DMS 273 treated with DMSO at 0.1 percent for 48 hours (cell line): ENCODE measurements around the gene FST.

Experiments
- DNase-seq: peaks from one replicate; lab custom pipeline; 2025; lab: John Stamatoyannopoulos, UW

Gene FST

GRCh38 chr5:53480416-53481158 lies at the start of gene FST:
Gene FST (plus strand): TSS chr5:53480629. CDS start chr5:53480792, 163 bp downstream.
- DNase-seq = no peak

- DNase-seq = no peak
Observed at GRCh38 chr5:53431665-53432064, 48.8 kb upstream of the FST start.

- no peak for DNase-seq
Observed at GRCh38 chr5:53433026-53433425, 47.4 kb upstream of the FST start.

GRCh38 chr5:53434541-53434940 lies 45.9 kb upstream of the FST start:
- DNase-seq = no peak

DNA sequence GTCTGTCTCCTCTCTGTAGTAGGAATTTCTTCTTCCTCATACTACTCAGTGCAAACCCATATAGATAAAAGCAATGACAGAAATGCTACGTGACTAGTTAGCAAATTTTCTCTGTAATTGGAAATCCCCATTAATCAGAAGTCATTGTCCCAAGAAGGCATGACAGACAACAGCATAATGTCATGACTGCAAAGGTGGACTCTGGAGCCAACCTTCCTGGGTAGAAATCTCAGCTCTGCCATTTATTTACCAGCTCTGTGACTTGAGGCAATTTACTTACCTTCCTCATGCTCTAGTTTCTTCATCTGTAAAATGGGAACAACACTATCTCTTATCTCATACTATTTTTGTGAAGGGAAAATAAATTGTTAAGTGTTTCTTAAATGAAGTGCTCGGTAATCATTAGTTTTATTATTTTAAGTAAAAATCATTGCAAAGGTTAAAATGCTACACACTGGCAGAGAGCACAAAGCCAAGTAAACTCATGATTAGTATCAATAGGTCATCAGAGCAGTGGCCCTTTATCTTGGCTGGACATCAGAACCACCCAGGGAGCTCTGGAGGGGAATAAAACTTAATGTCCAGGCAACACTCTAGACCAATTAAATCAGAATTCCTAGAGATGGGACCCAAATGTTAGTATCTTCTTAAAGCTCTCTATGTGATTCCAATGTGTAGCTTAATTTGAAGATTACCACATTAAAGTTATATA lies 43.8 kb upstream of the FST start:
- no peak for DNase-seq

- no peak for DNase-seq
Observed at GRCh38 chr5:53438079-53438478, 42.4 kb upstream of the FST start.

DNA sequence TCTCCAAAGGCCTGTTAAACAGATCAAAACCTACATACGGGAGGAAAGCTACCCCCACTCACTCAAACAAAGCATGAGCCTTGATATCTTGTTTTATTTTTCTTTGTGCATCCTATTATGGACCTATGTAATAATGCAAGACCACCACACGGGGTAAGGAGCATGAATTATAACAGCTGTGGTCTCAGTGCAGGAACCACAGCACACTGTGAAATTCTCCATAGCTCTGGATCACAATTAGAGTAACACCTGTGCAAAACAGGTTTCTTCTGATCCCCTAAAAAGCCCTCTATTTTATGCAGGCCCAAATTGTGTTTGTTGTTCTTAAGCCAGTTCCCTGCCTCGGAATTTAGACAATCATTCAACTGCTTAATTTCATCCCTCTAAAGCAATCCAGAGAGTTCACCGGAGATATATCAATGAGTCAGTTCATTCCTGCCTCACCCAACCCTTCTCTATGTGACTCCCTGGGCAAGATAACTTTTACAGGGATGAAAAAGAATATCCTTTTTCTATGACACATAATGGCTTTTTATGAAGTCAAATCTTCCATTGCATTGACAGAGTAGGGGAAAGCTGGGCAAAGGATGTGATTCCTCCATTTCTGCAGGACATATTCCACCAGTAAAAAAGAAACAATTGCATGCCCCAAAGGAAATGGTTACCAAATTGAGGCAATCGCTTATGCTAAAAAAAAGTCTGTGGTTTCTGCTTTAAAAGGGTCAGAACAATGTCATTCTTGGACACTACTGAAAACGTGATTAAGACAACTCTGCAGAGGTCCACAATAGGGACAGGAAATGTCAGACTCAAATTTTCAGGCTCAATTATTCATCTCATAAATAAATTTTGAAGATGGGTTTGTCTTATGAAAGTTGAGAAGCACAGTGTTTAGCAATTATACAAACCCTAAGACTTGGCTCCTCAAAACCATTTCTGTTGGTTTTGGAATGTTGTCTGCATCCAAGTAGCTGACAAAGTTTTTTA lies 41.6 kb upstream of the FST start:
- no peak for DNase-seq

DNA sequence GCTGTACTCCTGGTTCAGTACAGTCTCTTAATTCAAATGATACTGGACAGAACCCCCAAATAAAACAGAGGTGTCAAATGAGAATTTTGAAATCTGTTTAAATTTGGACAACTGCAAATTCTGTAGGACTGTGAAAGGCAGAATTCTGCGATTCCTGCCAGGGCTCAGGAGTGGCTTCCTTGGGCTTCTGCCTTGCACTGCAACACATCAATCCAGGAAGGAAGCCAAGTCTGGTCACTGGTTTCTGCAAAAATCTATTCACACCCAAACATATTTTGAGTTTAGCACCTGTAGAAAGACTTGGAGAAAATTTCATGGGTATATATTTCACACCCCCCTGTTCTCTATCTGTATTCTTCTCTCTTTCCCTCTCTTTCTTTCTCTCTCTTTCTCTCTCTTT lies 37.5 kb upstream of the FST start:
- DNase-seq = no peak

GRCh38 chr5:53445569-53445968 lies 34.9 kb upstream of the FST start:
- DNase-seq = no peak

- DNase-seq = no peak
Observed at GRCh38 chr5:53446908-53447307, 33.5 kb upstream of the FST start.

DNA sequence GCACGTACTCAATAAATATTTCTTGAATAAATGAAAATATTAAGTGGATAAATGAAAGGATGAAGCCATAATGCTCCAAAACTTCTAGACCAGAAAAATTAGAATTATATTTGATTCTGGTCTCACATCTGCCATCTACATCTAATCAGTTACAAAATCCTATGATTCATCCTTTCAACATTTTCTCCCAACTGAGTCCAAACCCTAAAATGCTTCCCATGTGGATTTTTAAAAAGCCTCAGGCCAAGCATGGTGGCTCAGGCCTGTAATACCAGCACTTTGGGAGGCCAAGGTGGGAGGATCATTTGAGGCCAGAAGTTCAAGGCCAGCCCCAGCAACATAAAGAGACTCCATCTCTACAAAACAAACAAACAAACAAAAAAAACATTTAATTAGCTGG lies 31.6 kb upstream of the FST start:
- no peak for DNase-seq

GRCh38 chr5:53453898-53454718 lies 26.3 kb upstream of the FST start:
- no peak for DNase-seq

DNA sequence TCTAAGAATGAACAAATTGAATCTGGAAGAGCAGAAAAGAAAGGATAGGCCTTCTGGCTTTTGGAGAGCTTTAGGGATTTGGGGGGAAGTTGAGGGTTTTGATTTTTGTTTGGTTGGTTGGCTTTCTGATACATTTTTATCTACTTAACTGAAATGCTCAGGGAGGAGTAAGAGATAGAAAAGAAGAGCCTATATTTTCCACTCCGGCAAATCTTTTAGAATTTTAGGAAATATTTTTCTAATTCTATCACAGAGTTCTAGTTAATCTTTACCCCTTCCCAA lies 25.8 kb upstream of the FST start:
- DNase-seq = no peak

- no peak for DNase-seq
Observed at GRCh38 chr5:53456366-53456765, 24.1 kb upstream of the FST start.

- no peak for DNase-seq
Observed at GRCh38 chr5:53463909-53464621, 16.4 kb upstream of the FST start.

DNA sequence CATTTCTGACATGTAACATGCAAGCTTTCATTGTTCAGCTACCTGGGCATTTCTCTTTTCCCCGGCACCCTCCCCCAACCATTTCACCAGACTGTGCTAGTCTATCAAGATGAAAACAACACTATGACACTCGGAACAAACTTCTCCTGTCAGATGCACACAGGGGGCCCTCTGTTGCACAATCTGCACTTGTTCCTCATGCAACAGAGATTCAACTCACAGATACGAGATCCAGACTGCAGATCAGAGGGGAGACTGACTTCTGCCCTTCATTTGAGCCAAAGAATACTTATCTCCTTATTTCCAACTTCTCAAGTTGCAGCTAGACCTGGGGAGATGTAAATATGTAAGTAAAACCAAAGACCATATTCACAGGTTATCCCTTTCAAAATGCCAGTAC lies 15.7 kb upstream of the FST start:
- no peak for DNase-seq

DNA sequence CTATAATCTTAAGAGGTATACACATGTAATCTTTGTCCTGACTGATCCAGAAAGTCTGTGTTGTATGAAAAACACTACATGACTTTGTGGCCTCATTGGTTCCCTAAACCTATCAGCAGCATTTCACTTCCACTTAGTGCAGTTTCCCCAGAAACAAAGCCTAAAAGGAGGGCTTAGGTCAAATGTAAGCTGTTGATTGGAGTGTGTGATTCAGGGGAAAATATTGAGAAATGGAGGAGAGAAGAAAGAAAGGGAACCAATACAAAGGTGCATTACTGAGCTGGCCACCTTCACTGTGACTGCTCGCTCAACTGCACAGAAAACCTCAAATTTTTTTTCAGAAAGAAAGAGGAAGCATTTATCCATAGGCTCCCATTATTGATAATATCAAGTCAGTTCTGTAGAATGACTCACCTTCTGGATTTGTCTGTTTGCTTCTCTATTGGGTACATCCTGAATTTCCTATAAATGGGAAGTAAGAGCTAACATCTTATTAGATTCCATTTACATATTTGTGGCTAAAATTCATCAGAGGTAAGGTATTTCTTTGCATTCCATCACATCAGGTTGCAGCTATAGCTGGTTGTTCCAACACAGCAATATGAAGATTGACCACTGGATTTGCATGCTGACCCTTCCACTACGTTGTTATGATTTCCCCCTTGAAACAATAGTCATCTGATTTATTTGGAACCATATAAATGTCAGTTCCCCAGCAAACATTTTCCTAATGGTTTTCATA lies 10.3 kb upstream of the FST start:
- no peak for DNase-seq

DNA sequence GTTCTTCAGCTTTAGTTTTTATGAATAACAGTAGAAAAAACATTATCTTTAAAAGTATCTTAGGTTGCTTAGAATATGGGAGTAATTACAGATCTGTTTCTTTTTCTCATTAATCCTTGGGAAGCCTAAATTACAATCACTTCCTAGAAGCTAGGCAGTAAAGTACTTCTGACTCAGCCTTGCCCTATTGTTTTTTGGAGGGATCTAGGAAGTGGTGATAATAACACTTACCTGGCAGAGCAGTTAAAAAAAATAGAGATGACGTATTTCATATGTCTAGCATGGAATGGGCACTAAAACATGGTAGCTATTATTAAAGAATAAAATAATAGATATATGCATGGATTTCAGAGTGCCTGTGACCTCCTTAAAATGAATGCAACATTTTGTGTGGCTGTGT lies 8.2 kb upstream of the FST start:
- no peak for DNase-seq

DNA sequence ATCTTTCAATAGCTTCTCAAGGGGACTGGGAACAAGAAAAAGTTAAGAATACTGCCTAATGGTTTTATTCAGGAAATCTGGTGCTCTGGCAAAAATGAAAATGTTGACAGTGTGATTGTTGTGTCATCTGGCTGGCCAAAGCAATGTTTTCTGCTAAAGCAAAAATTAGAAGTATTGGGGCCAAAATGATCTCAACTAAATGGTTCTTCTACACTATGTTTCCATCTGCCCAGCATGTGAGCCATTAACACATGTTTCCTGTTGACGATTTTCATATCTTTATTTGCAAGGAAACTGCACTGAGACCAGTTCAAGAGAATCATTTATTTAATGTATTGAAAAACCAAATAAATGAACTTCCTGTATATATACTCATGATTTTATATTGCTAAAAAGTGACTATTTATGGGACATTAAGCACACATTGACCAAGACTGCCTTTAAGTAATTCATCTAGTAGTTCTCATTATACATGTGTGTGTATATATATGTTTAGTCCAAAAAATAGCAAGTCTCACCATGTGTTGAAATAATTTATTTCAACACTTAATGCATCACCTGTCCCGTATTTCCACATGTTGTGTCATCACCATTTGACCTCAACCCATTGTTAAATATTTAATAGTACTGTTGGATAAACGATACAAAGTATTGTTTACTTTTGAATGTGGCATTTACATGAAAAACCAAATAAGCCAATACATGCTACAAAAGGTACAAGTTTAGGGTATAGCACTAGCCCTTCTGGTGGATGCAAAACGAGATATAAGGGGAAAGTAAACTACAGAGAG lies 7.5 kb upstream of the FST start:
- no peak for DNase-seq

- DNase-seq = no peak
Observed at GRCh38 chr5:53473633-53474032, 6.8 kb upstream of the FST start.
